Measurements from ENCODE around the gene POGZ. TPM values are rescaled to one million over a fixed set of nuclear protein-coding genes. Genes with fewer than 3 reads are reported as not detected.

POGZ gene
- total and polyA plus RNA-seq, 2 of the 13 experiments (the other 11 are each of a cell fraction or from before 2014, with no cell fraction given) = 15.3 to 45.6 TPM

DNA sequence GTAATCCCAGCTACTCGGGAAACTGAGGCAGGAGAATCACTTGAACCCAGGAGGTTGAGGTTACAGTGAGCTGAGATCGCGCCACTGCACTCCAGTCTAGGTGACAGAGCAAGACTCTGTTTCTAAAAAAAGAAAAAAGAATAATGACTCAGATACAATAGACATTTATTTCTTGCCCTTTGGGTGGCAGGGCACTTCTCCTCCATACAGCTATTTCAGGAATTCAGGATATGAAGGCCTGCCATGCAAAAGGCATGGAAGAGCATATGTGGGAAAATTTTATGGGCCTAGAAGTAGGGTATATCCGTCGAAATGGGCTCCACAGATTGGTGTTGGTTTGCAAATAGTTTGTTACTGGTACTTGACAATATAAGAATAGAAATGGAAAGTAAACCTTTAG lies 20.2 kb upstream of the POGZ start:
- Histone ChIP-seq H4K20me1 (ENCODE audit: insufficient read depth, low read length) (no peaks in the 10 kb centered on the region), H3K9ac (ENCODE audit: insufficient read depth, low read depth, low read length) (no peak overlapping the region), H3K36me3 (replicated peaks in 1 of 2; ENCODE audit: control insufficient read depth in 1 of 2, insufficient read depth in 2 of 2, low read length in 2 of 2) (no peaks in the 10 kb centered on the region), H3K4me1 (ENCODE audit: insufficient read depth, low read length) (peaks cover 8% of the 10 kb centered on the region; the same call in 1 of the 2 replicates), H3K9me3 (ENCODE audit: low read length) (no peaks in the 10 kb centered on the region; the same call in 1 of the 2 replicates), H3K79me2 (ENCODE audit: insufficient read depth, low read length) (no peaks in the 10 kb centered on the region), H3K4me3 (replicated peaks in 1 of 3; ENCODE audit: insufficient read depth in 1 of 3, low read depth in 2 of 3, low read length in 3 of 3) (no peak overlapping the region), H3K27me3 (ENCODE audit: control insufficient read depth in 1 of 2, insufficient read depth in 2 of 2, low read length in 2 of 2) (no peaks in the 10 kb centered on the region), H3K27ac (ENCODE audit: extremely low read length, insufficient read depth, low read length) (no peak overlapping the region), H2AFZ (ENCODE audit: low read length) (no peak overlapping the region), H3K4me2 (ENCODE audit: low read depth, low read length) (no peak overlapping the region)
- TF ChIP-seq RARG (CRISPR knock-in tag; IDR thresholded peaks at IDR 0.05; ENCODE audit: low read depth) (no peak), KDM6A (CRISPR knock-in tag; IDR thresholded peaks at IDR 0.05; ENCODE audit: low read depth) (no peak), REL (CRISPR knock-in tag; conservative IDR thresholded peaks at IDR 0.05) (no peak), AKAP8 (CRISPR knock-in tag; IDR thresholded peaks at IDR 0.05) (no peak), LCORL (IDR thresholded peaks at IDR 0.05) (no peak), LCORL (CRISPR knock-in tag; IDR thresholded peaks at IDR 0.05) (no peak), NR2F6 (IDR thresholded peaks at IDR 0.05) (no peak), NR2F6 (CRISPR knock-in tag; IDR thresholded peaks at IDR 0.05) (no peak), SNRNP70 (IDR thresholded peaks at IDR 0.05; ENCODE audit: low read depth, low read length) (no peak), SAFB2 (CRISPR knock-in tag; IDR thresholded peaks at IDR 0.05; ENCODE audit: borderline replicate concordance, low read depth) (no peak), ZNF720 (CRISPR knock-in tag; IDR thresholded peaks at IDR 0.05) (no peak), ZNF44 (CRISPR knock-in tag; IDR thresholded peaks at IDR 0.05) (no peak), MAZ (IDR thresholded peaks at IDR 0.05; ENCODE audit: borderline replicate concordance, low read depth, low read length) (no peak), MAZ (CRISPR knock-in tag; IDR thresholded peaks at IDR 0.05; ENCODE audit: low read depth) (no peak)
- intact Hi-C loops (cut with micrococcal nuclease; ENCODE audit: unreplicated experiment) (no loop called here), in situ Hi-C loops (cut with HindIII; ENCODE audit: extremely low pct_ligation_motif_present, low pct_unique_long_range_greater_than_20kb) (no loop called here)
- WGBS (ENCODE audit: low lambda C conversion rate) = 53% methylated on average over 5 of the region's 5 CpGs
- ChIA-PET CTCF (ENCODE audit: low intra/inter-chr PET ratio, low total read pairs) (no interaction called here), POLR2A (interaction anchor here (0.6 kb wide), 1 partner anchor 24 kb away, joined by 4 read pairs; no protein-coding TSS in a partner anchor)
- no peak for DNase-seq (ENCODE audit: low spot score)
- no peak for FAIRE-seq
- BruUV-seq (replicated peaks) = no TSS peak
- ATAC-seq = no peak

Data from HepG2 (cell line).